H1 (cell line): ENCODE measurements around the gene ELF4. TPM values are rescaled to one million over a fixed set of nuclear protein-coding genes. Genes with fewer than 3 reads are reported as not detected.

Source experiments
- CTCF ChIA-PET: fragments of 300-600 bp; sonication (Branson Sonifier 250); formaldehyde crosslinking; loops from one replicate; lab custom pipeline; 2021; ENCODE audit not compliant: partially characterized antibody; lab: Charles Lee
- POLR2A ChIA-PET: fragments of 300-600 bp; sonication (Branson Sonifier 250); formaldehyde crosslinking; loops from one replicate; lab custom pipeline; 2021; ENCODE audit warnings: inconsistent platforms; ENCODE audit not compliant: partially characterized antibody; lab: Charles Lee
- DNase-seq, 2 experiments: peaks; one replicate each; pipeline versions ENCODE4 v3.0.0 to v3.0.0-alpha.2; 2010 to 2022; ENCODE audit warnings: low spot score in 2 of 2, low read depth in 1 of 2, mixed read lengths in 1 of 2
- FAIRE-seq: peaks from 2 replicates; lab custom pipeline; 2011; peaks lifted over from hg19 to GRCh38; lab: Jason Lieb, UNC
- H2AFZ ChIP-seq: 2 replicates; pipeline ENCODE4 v1.8.1; 2012; ENCODE audit warnings: low read length, inconsistent platforms
- H2AK5ac ChIP-seq: 2 replicates; pipeline ENCODE4 v1.6.1; 2013; ENCODE audit warnings: low read depth, low read length
- H2BK120ac ChIP-seq: replicated peaks from 2 replicates; pipeline ENCODE3; 2013; ENCODE audit warnings: low read depth, low read length, inconsistent platforms
- H2BK12ac ChIP-seq: 2 replicates; pipeline ENCODE4 v1.6.1; 2013; ENCODE audit warnings: low read depth, low read length
- H2BK15ac ChIP-seq: 2 replicates; pipeline ENCODE4 v1.6.1; 2013; ENCODE audit warnings: low read length
- H2BK20ac ChIP-seq: 2 replicates; pipeline ENCODE4 v1.6.1; 2013; ENCODE audit warnings: low read length
- H2BK5ac ChIP-seq: 2 replicates; pipeline ENCODE4 v1.6.1; 2013; ENCODE audit warnings: low read depth, low read length
- H3K14ac ChIP-seq: 2 replicates; pipeline ENCODE4 v1.6.1; 2013; ENCODE audit warnings: inconsistent platforms; ENCODE audit not compliant: insufficient read length
- H3K18ac ChIP-seq: 2 replicates; pipeline ENCODE4 v1.6.1; 2013; ENCODE audit warnings: low read length; ENCODE audit errors: extremely low read depth
- H3K23ac ChIP-seq: 2 replicates; pipeline ENCODE4 v1.6.1; 2013; ENCODE audit warnings: inconsistent platforms; ENCODE audit not compliant: insufficient read length
- H3K23me2 ChIP-seq: 2 replicates; pipeline ENCODE4 v1.6.1; 2013; ENCODE audit warnings: low read depth, low read length
- H3K27ac ChIP-seq: 2 replicates; pipeline ENCODE4 v1.6.1; 2011; ENCODE audit warnings: low read depth, low read length, inconsistent platforms
- H3K27me3 ChIP-seq, 4 experiments: replicated peaks in 1 of 4; 1 replicate in 1 of 4; 2 replicates in 3 of 4; pipeline versions ENCODE4 v1.6.1 to v1.8.1; 2011 to 2013; ENCODE audit warnings: low read length in 3 of 4, mild to moderate bottlenecking in 3 of 4, inconsistent platforms in 2 of 4, mixed read lengths in 2 of 4, moderate library complexity in 1 of 4; ENCODE audit not compliant: control insufficient read depth in 3 of 4, insufficient read depth in 3 of 4; ENCODE audit errors: extremely low read depth in 1 of 4
- H3K36me3 ChIP-seq, 4 experiments: 2 replicates each; pipeline versions ENCODE4 v1.6.1 to v1.8.1; 2011 to 2013; ENCODE audit warnings: mild to moderate bottlenecking in 4 of 4, low read length in 3 of 4, moderate library complexity in 2 of 4, control low read depth in 1 of 4, inconsistent platforms in 1 of 4; ENCODE audit not compliant: insufficient read depth in 4 of 4, control insufficient read depth in 2 of 4
- H3K4ac ChIP-seq: replicated peaks from 2 replicates; pipeline ENCODE3; 2013; ENCODE audit warnings: low read length, low read depth, mixed read lengths, inconsistent platforms; ENCODE audit not compliant: insufficient read length
- H3K4me1 ChIP-seq, 4 experiments: replicated peaks in 1 of 4; 1 replicate in 1 of 4; 2 replicates in 3 of 4; pipeline versions ENCODE4 v1.6.1 to v1.8.1; 2011 to 2013; ENCODE audit warnings: low read length in 3 of 4, inconsistent platforms in 2 of 4, mixed read lengths in 1 of 4; ENCODE audit not compliant: insufficient read depth in 4 of 4, control insufficient read depth in 3 of 4
- H3K4me2 ChIP-seq, 2 experiments: 2 replicates each; pipeline versions ENCODE4 v1.6.1 to v1.8.1; 2011 to 2013; ENCODE audit warnings: low read depth in 2 of 2, low read length in 2 of 2, control low read depth in 1 of 2, inconsistent platforms in 1 of 2, mild to moderate bottlenecking in 1 of 2; ENCODE audit not compliant: insufficient read depth in 1 of 2
- H3K4me3 ChIP-seq, 4 experiments: fragments of 200-600, 300-600 bp in 1 of 4; sonication (generic), shearing (Covaris generic), sonication (Bioruptor Twin) in 1 of 4; 2 replicates each; pipeline versions ENCODE4 v1.5.1 to v1.8.1; 2011 to 2016; ENCODE audit warnings: low read length in 4 of 4, low read depth in 3 of 4, control low read depth in 2 of 4, inconsistent platforms in 2 of 4, mild to moderate bottlenecking in 2 of 4, mixed read lengths in 1 of 4, moderate library complexity in 1 of 4; ENCODE audit not compliant: insufficient read depth in 2 of 4; ENCODE audit errors: extremely low read depth in 1 of 4
- H3K56ac ChIP-seq: replicated peaks from 2 replicates; pipeline ENCODE3; 2013; ENCODE audit warnings: low read depth, mild to moderate bottlenecking, mixed read lengths, low read length, inconsistent platforms; ENCODE audit not compliant: insufficient read length
- H3K79me1 ChIP-seq: 2 replicates; pipeline ENCODE4 v1.6.1; 2013; ENCODE audit warnings: low read depth, low read length, control low read depth
- H3K79me2 ChIP-seq, 2 experiments: 2 replicates each; pipeline versions ENCODE4 v1.6.1 to v1.8.1; 2012 to 2013; ENCODE audit warnings: low read length in 2 of 2, mild to moderate bottlenecking in 2 of 2, inconsistent platforms in 1 of 2; ENCODE audit not compliant: insufficient read depth in 2 of 2, control insufficient read depth in 1 of 2
- H3K9ac ChIP-seq, 4 experiments: replicated peaks in 1 of 4; 1 replicate in 1 of 4; 2 replicates in 3 of 4; pipeline versions ENCODE4 v1.6.1 to v1.8.1; 2011 to 2013; ENCODE audit warnings: low read depth in 3 of 4, low read length in 3 of 4, control low read depth in 2 of 4, mild to moderate bottlenecking in 2 of 4, moderate library complexity in 2 of 4, inconsistent platforms in 1 of 4; ENCODE audit errors: extremely low read depth in 1 of 4
- H3K9me3 ChIP-seq, 2 experiments: 2 replicates each; pipeline versions ENCODE4 v1.6.1 to v1.8.1; 2012 to 2013; ENCODE audit warnings: mild to moderate bottlenecking in 2 of 2, moderate library complexity in 2 of 2, control low read depth in 1 of 2, inconsistent platforms in 1 of 2, low read depth in 1 of 2, low read length in 1 of 2, mixed read lengths in 1 of 2; ENCODE audit not compliant: insufficient read depth in 2 of 2
- H4K20me1 ChIP-seq, 2 experiments: replicated peaks in 1 of 2; 2 replicates each; pipeline versions ENCODE3 to v1.8.1; 2011 to 2013; ENCODE audit warnings: inconsistent platforms in 2 of 2, low read length in 2 of 2, mild to moderate bottlenecking in 1 of 2; ENCODE audit not compliant: insufficient read depth in 2 of 2, control insufficient read depth in 1 of 2
- H4K5ac ChIP-seq: 2 replicates; pipeline ENCODE4 v1.6.1; 2013; ENCODE audit warnings: low read length, low read depth, mixed read lengths, inconsistent platforms; ENCODE audit not compliant: insufficient read length
- H4K8ac ChIP-seq: 2 replicates; pipeline ENCODE4 v1.8.0; 2013; ENCODE audit warnings: mild to moderate bottlenecking, moderate library complexity, low read length, inconsistent platforms; ENCODE audit not compliant: insufficient read depth; ENCODE audit errors: extremely low read depth
- H4K91ac ChIP-seq: replicated peaks from 2 replicates; pipeline ENCODE3; 2013; ENCODE audit warnings: low read length, mixed read lengths, inconsistent platforms; ENCODE audit not compliant: insufficient read length
- CEBPB ChIP-seq: IDR thresholded peaks from 2 replicates; pipeline ENCODE4 v1.6.1; 2012; ENCODE audit warnings: low read depth, low read length
- HDAC6 ChIP-seq: IDR thresholded peaks from one replicate; pipeline ENCODE4 v1.7.1; 2012; ENCODE audit warnings: low read depth, mild to moderate bottlenecking, inconsistent platforms, low read length, moderate library complexity
- SIRT6 ChIP-seq: IDR thresholded peaks from one replicate; pipeline ENCODE4 v1.7.1; 2012; ENCODE audit warnings: low read length, inconsistent platforms
- WGBS, 2 experiments: shearing (Covaris generic) in 1 of 2; methylation state at CpG; one replicate each; pipeline versions ENCODE4 v1.1.6 to v1.1.7; 2013 to 2015; ENCODE audit warnings: low lambda C conversion rate in 2 of 2, mixed read lengths in 2 of 2, inconsistent platforms in 1 of 2, low coverage in 1 of 2, missing lambda C conversion rate in 1 of 2; ENCODE audit not compliant: insufficient replicate concordance in 2 of 2, insufficient coverage in 1 of 2, insufficient read length in 1 of 2; ENCODE audit errors: extremely low coverage in 1 of 2, missing lambda C conversion rate in 1 of 2; 5-methylcytosine and 5-hydroxymethylcytosine counted together
- polyA plus RNA-seq, 7 experiments: library from polyadenylated mRNA; depleted of rRNA in 3 of 7; stranded (reverse) in 5 of 7; unstranded in 2 of 7; fragments of >200 nt in 5 of 7; fragments of 200-250 nt in 2 of 7; gene quantifications; 1 replicate in 5 of 7; 2 replicates in 1 of 7; 4 replicates in 1 of 7; pipeline versions ENCODE4 v1.2.1 to v1.2.3, GENCODE V29; 2011 to 2013; ENCODE audit warnings: missing spikeins in 2 of 7, mixed read lengths in 2 of 7
- total RNA-seq: library from RNA; stranded (reverse); fragmentation: NEBNext Ultra II Directional; extraction: Animal tissue kit (Norgen Biotek cat#: 25700); gene quantifications from 2 replicates; pipeline ENCODE4 v1.2.1, GENCODE V29; 2021

ELF4 gene
- total and polyA plus RNA-seq, 2 of the 8 experiments (the other 6 are each of a cell fraction or from before 2014, with no cell fraction given) = 1.8 to 2.0 TPM

- FAIRE-seq = no peak
- POLR2A ChIA-PET = no interaction called here
- Histone ChIP-seq H3K27ac (no peak overlapping the region), H2BK12ac (no peak overlapping the region), H2BK15ac (no peak overlapping the region), H3K14ac (no peak overlapping the region), H2BK120ac (no peak overlapping the region), H4K8ac (no peak overlapping the region), H2AFZ (no peak overlapping the region), H3K79me2 (no peaks in the 10 kb centered on the region), H3K79me1 (no peaks in the 10 kb centered on the region), H2BK5ac (no peak overlapping the region), H4K5ac (no peak overlapping the region), H3K9me3 (no peaks in the 10 kb centered on the region), H3K18ac (no peak overlapping the region), H3K23ac (no peak overlapping the region), H3K27me3 (no peaks in the 10 kb centered on the region), H3K4ac (no peak overlapping the region), H4K91ac (no peak overlapping the region), H3K23me2 (no peaks in the 10 kb centered on the region), H3K36me3 (no peaks in the 10 kb centered on the region), H2AK5ac (no peak overlapping the region), H3K56ac (no peak overlapping the region), H4K20me1 (no peaks in the 10 kb centered on the region), H3K4me1 (peaks cover 0 to 22% (median 6%) of the 10 kb centered on the region in 4 experiments; a peak in 5 of 7 replicates), H2BK20ac (no peak overlapping the region)
- WGBS, 2 experiments = 66% methylated on average over 9 of the region's 9 CpGs; no CpG with 5 or more reads in 1 of the 2 experiments
- CTCF ChIA-PET = interaction anchor here (0.7 to 1.2 kb wide), 5 partner anchors 17 to 113 kb away, joined by 3 to 4 read pairs (median 3); no protein-coding TSS in a partner anchor
- no peak for TF ChIP-seq CEBPB
- TF ChIP-seq SIRT6 = no peak
- no peak for TF ChIP-seq HDAC6
- TF ChIP-seq, all 59 proteins: peak for 0
- H3K9ac ChIP-seq = no peak overlapping the region
- DNase-seq = no peak
- H3K4me3 ChIP-seq = no peak overlapping the region
- H3K4me2 ChIP-seq = no peak overlapping the region
Observed at GRCh38 chrX:130084631-130085237, 25.6 kb downstream of the ELF4 start.
